ENCODE data around the gene CASK. TPM values are rescaled to one million over a fixed set of nuclear protein-coding genes. Genes with fewer than 3 reads are reported as not detected.

The CASK gene
- total RNA-seq = 26.6 TPM

DNA sequence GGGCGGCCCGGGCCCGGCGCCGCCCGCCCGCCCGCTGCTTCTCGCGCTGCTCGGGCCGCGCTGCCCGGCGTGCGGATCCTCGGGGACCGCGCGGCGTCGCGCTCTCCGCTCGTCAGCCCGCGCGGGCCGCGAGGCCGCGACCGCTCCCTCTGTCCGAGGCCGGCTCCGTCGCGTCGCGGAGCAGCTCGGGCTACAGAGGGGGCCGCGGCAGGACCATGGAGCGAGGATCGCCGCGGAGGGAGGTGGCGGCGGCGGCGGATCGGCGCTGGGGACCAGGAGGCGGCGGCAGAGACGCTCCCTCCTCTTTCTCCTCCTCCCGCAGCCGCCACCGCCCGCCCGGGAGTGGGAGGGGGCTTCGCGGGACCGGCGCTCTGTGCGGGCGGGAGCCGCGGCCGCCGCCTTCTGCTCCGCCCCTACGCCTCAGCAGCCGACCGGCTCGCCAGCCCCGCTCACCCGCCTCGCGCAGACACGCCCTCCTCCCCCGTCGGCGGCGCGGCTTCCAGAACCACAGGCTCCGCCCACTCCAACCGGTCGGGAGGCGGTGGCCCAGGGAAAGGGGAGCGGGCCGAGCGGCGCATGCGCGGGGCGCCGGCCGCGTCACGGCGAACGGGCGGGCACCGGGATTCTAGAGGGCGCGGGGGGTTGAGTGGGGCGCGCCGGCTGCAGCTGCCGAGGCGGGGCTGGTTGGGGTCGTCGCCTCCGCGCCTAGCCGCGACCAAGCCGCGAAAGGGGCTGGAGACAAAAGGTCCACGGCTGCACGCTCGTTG is at the start of gene CASK:
CASK (minus strand) TSS at position 344 of the 767 bp plus-strand sequence. CDS start 566 bp downstream, outside the sequence.
- Histone ChIP-seq H3K4me3 (ENCODE audit: low read length) (peak within 1 kb of the TSS; percentile 53), H3K9me3 (ENCODE audit: low read depth, low read length) (no peaks in the 10 kb centered on the region), H3K27me3 (ENCODE audit: insufficient read depth, low read length) (no peaks in the 10 kb centered on the region)

DNA sequence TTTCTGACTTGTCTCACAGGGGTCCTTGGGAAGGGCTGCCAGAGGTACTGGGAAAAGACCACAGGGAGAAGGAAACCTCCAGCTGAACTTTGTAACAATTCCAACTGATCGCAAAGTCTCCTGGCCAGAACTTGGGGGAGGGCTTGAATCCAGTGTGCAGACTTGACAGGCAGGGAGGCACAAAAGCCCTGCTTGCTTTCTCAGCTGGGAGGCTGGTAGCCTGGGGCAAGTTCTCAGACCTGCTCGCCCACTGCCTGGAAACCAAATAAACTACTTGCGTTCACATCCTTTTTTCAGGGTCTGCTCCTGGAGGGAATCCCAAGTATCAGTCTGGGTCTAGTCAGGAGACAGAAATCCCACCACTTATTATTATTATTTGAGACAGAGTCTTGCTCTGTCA is 48.0 kb upstream of the CASK start:
- Histone ChIP-seq H3K4me1 (ENCODE audit: insufficient read depth, low read length) (no peaks in the 10 kb centered on the region), H3K27me3 (ENCODE audit: insufficient read depth, low read length) (no peaks in the 10 kb centered on the region), H3K4me3 (ENCODE audit: low read length) (no peak overlapping the region), H3K9me3 (ENCODE audit: low read depth, low read length) (no peaks in the 10 kb centered on the region)

More for the DNA sequence above, at the start of gene CASK:
- peaks cover 14% of the 10 kb centered on the region for H3K4me1 ChIP-seq (ENCODE audit: insufficient read depth, low read length)

GRCh38 chrX:41970419-41970818 is 47.1 kb upstream of the CASK start:
- Histone ChIP-seq H3K4me1 (ENCODE audit: insufficient read depth, low read length) (no peaks in the 10 kb centered on the region), H3K9me3 (ENCODE audit: low read depth, low read length) (no peaks in the 10 kb centered on the region), H3K4me3 (ENCODE audit: low read length) (no peak overlapping the region), H3K27me3 (ENCODE audit: insufficient read depth, low read length) (no peaks in the 10 kb centered on the region)

GRCh38 chrX:41963348-41963747 is 40.0 kb upstream of the CASK start:
- Histone ChIP-seq H3K4me3 (ENCODE audit: low read length) (no peak overlapping the region), H3K4me1 (ENCODE audit: insufficient read depth, low read length) (no peaks in the 10 kb centered on the region), H3K9me3 (ENCODE audit: low read depth, low read length) (no peaks in the 10 kb centered on the region), H3K27me3 (ENCODE audit: insufficient read depth, low read length) (no peaks in the 10 kb centered on the region)

- H3K27me3 ChIP-seq (ENCODE audit: insufficient read depth, low read length) = no peaks in the 10 kb centered on the region
- H3K4me1 ChIP-seq (ENCODE audit: insufficient read depth, low read length) = no peaks in the 10 kb centered on the region
- H3K4me3 ChIP-seq (ENCODE audit: low read length) = no peak overlapping the region
- no peaks in the 10 kb centered on the region for H3K9me3 ChIP-seq (ENCODE audit: low read depth, low read length)
Measured at GRCh38 chrX:41960142-41960541, 36.8 kb upstream of the CASK start.

DNA sequence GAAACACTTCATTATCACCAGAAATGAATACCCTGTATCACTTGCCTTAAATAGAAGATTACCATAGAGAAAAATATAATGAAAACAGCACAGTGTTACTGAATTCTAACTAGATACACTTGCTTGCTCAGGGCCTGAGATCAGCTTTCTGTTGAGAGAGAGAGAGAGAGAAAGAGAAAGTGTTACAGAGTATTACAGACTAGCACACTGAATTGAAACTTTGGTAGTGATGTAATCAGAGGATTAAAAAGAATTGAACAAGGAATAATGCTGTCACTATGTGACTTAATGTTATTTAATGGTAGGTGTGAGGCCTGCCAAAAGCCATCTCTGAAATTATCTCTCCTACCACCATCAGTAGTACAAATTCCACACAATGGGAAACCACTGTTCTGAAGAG is 35.5 kb upstream of the CASK start:
- Histone ChIP-seq H3K9me3 (ENCODE audit: low read depth, low read length) (no peaks in the 10 kb centered on the region), H3K4me1 (ENCODE audit: insufficient read depth, low read length) (no peaks in the 10 kb centered on the region), H3K27me3 (ENCODE audit: insufficient read depth, low read length) (no peaks in the 10 kb centered on the region), H3K4me3 (ENCODE audit: low read length) (no peak overlapping the region)

DNA sequence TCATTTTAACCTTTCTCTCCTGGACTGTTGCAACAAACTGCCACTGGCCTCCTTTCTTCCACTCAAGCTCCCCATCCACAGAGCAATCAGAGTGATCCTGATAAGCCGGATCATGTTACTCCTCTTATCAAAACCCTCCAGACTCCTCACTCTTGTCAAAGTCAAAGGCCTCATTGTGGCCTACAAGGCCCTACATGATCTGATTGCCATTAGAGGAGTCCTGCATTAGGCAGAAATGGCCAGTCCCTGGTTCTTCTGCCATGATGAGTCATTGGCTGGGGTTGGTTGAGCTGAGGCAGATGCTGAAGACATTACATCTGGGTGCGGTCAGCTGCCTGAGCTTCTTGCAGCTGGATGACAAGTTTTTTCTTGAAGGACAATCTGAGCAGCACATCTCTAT is 32.7 kb upstream of the CASK start:
- Histone ChIP-seq H3K27me3 (ENCODE audit: insufficient read depth, low read length) (no peaks in the 10 kb centered on the region), H3K4me3 (ENCODE audit: low read length) (no peak overlapping the region), H3K9me3 (ENCODE audit: low read depth, low read length) (no peaks in the 10 kb centered on the region), H3K4me1 (ENCODE audit: insufficient read depth, low read length) (no peaks in the 10 kb centered on the region)

- Histone ChIP-seq H3K4me3 (ENCODE audit: low read length) (no peak overlapping the region), H3K4me1 (ENCODE audit: insufficient read depth, low read length) (no peaks in the 10 kb centered on the region), H3K9me3 (ENCODE audit: low read depth, low read length) (no peaks in the 10 kb centered on the region), H3K27me3 (ENCODE audit: insufficient read depth, low read length) (no peaks in the 10 kb centered on the region)
Measured at GRCh38 chrX:41952102-41952501, 28.7 kb upstream of the CASK start.

DNA sequence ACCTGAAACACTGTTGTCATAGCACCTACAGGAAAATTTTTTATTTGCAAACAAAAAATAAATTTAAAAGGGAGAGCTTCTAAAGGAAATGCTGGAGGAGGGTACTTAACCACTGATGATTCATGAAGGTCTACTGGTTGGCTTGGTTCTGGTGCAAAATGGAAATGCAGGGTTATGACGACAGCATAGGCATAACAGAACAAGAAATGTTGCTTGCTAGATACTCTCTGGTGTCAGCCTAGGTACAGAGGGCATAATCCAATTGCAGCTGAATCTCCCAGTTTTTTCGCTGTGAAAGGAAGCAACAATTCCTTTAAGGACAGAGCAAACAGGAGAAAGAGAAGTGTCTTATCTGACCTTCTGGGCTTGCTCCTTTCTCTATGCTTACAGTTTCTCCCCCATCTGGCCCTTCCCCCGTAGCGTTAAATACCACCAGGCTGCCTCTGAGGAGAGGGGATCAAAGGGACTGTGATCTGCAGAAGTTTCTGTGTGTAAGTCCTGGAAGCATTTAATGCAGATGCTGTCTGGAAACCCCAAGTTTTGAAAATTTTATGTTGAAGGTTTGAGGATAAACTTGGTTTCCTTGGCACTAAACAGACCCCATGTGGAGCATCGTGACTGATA is 23.7 kb upstream of the CASK start:
- Histone ChIP-seq H3K4me3 (ENCODE audit: low read length) (no peak overlapping the region), H3K27me3 (ENCODE audit: insufficient read depth, low read length) (no peaks in the 10 kb centered on the region), H3K9me3 (ENCODE audit: low read depth, low read length) (no peaks in the 10 kb centered on the region), H3K4me1 (ENCODE audit: insufficient read depth, low read length) (no peaks in the 10 kb centered on the region)

- H3K4me3 ChIP-seq (ENCODE audit: low read length) = no peak overlapping the region
- no peaks in the 10 kb centered on the region for H3K27me3 ChIP-seq (ENCODE audit: insufficient read depth, low read length)
- no peaks in the 10 kb centered on the region for H3K4me1 ChIP-seq (ENCODE audit: insufficient read depth, low read length)
- H3K9me3 ChIP-seq (ENCODE audit: low read depth, low read length) = no peaks in the 10 kb centered on the region
Measured at GRCh38 chrX:41946235-41946634, 22.9 kb upstream of the CASK start.

- no peaks in the 10 kb centered on the region for H3K27me3 ChIP-seq (ENCODE audit: insufficient read depth, low read length)
Measured at GRCh38 chrX:41935832-41936231, 12.5 kb upstream of the CASK start.

DNA sequence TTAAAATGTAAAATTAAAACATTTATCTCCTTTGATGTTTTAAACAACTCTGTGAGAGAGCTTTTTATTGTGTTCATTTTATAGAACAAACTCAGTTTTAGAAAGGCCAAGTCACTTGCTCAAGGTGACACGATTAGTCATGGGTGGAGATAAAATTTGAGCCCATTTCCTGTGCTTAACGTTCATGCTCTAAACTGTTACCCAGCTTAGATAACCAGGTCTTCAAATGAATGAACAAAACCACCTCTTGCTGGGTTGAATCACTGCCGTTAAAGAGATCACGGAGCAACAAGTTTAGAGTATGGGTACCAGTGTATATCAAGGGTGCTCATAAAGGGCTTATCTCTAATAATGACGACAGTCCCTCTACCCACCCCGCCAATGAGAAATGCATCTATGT is 10.2 kb upstream of the CASK start:
- no peaks in the 10 kb centered on the region for H3K9me3 ChIP-seq (ENCODE audit: low read depth, low read length)
- H3K4me3 ChIP-seq (ENCODE audit: low read length) = no peak overlapping the region
- H3K27me3 ChIP-seq (ENCODE audit: insufficient read depth, low read length) = no peaks in the 10 kb centered on the region
- no peaks in the 10 kb centered on the region for H3K4me1 ChIP-seq (ENCODE audit: insufficient read depth, low read length)

More at GRCh38 chrX:41935832-41936231, 12.5 kb upstream of the CASK start:
- Histone ChIP-seq H3K4me1 (ENCODE audit: insufficient read depth, low read length) (no peaks in the 10 kb centered on the region), H3K9me3 (ENCODE audit: low read depth, low read length) (no peaks in the 10 kb centered on the region), H3K4me3 (ENCODE audit: low read length) (no peak overlapping the region)

GRCh38 chrX:41932885-41933284 is 9.5 kb upstream of the CASK start:
- Histone ChIP-seq H3K4me1 (ENCODE audit: insufficient read depth, low read length) (no peaks in the 10 kb centered on the region), H3K27me3 (ENCODE audit: insufficient read depth, low read length) (no peaks in the 10 kb centered on the region), H3K9me3 (ENCODE audit: low read depth, low read length) (no peaks in the 10 kb centered on the region), H3K4me3 (ENCODE audit: low read length) (no peak overlapping the region)

- H3K27me3 ChIP-seq (ENCODE audit: insufficient read depth, low read length) = no peaks in the 10 kb centered on the region
- H3K4me1 ChIP-seq (ENCODE audit: insufficient read depth, low read length) = no peaks in the 10 kb centered on the region
- no peak overlapping the region for H3K4me3 ChIP-seq (ENCODE audit: low read length)
- no peaks in the 10 kb centered on the region for H3K9me3 ChIP-seq (ENCODE audit: low read depth, low read length)
Measured at GRCh38 chrX:41931591-41931990, 8.2 kb upstream of the CASK start.

DNA sequence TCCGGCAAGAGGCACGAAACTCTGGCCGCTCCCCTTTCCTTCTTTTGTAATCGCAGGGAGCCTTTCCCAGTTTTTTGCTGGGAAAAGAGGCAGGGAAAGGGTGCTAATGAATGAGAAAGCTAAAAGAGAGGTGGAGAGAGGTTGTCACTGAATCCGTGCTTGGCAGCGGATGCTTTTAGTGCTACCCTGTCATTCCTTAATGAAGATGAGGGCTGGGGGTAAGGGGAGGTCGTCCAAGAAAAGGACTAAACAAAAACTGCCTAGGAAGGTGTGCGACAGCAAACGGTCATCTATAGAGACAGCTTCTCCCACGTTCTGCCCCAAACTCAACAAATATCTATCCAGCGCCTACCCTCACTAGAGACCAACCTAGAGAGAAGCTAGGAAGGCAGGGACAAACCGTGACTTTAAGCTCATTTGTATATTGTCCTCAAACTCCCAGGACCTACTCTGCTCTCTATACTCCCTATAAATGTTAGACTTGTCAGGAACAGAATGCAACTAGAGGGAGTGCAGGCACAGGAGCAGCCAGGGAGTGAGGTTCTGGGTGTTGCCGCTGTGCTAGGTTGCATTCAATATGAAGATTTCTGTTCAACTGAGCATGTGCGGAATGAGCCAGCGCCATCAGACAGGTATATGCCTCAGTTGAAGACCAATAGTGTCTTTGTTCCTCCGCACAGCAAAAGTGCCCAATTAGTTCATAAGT is 777 bp upstream of the CASK start:
- Histone ChIP-seq H3K27me3 (ENCODE audit: insufficient read depth, low read length) (no peaks in the 10 kb centered on the region), H3K4me1 (ENCODE audit: insufficient read depth, low read length) (peaks cover 14% of the 10 kb centered on the region), H3K9me3 (ENCODE audit: low read depth, low read length) (no peaks in the 10 kb centered on the region), H3K4me3 (ENCODE audit: low read length) (peak overlapping the region; percentile 53)

All from mononuclear cell (primary cell).